ENCODE results near the gene MUC16. TPM values are rescaled to one million over a fixed set of nuclear protein-coding genes. Genes with fewer than 3 reads are reported as not detected.
A peak's percentile ranks its signal among the peaks of the same experiment; 100 is the strongest.
"Not testable (repeated sequence)": the region's sequence is repeated elsewhere in the genome, so short reads cannot be mapped to it uniquely, and the experiment has no call there.

The MUC16 gene
- total RNA-seq, result 1 to 10 TPM in 1 of 4 donors, under 1 TPM in 2, not detected in 1; under 0.01 to 2.7 (median 0.13) TPM

DNA sequence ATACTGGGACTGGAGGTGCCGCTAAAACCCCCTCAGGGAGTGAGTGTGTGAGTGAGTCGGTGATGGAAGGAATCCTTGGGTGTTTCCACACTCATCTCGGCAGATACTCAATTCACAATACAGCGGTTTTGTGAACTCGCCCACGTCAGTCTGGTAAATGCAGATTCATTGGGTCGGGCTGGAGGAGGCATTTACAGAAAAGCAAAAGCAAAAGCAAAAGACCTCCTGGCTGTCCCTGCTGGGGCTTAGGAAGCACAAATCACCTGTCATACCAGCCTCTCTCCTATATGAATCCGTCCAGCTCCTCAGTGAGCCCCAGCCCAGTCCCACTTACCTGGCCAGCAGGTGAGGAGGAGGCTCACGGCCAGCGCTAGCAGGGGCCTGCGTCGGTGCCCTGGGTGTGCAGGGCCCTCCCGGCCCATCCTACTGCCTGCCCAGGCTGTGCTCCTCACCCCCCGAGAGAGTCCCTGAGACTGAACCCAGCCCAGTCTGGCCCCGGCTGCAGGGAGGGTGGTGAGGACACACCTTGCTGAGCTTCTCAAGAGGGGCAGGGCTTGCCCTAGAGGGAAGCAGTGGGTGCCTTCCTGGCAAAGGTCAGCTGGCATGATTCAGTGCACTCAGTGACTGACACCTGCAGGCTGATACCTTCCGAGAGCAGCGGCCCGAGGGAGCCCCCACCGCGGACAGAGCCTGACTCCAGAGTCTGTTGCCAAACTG is at the start of gene MUC16:
MUC16 (minus strand) TSS at position 475 of the 717 bp plus-strand sequence.
- H3K36me3 ChIP-seq, result no peaks in the 10 kb centered on the region
- no peak for ATAC-seq

DNA sequence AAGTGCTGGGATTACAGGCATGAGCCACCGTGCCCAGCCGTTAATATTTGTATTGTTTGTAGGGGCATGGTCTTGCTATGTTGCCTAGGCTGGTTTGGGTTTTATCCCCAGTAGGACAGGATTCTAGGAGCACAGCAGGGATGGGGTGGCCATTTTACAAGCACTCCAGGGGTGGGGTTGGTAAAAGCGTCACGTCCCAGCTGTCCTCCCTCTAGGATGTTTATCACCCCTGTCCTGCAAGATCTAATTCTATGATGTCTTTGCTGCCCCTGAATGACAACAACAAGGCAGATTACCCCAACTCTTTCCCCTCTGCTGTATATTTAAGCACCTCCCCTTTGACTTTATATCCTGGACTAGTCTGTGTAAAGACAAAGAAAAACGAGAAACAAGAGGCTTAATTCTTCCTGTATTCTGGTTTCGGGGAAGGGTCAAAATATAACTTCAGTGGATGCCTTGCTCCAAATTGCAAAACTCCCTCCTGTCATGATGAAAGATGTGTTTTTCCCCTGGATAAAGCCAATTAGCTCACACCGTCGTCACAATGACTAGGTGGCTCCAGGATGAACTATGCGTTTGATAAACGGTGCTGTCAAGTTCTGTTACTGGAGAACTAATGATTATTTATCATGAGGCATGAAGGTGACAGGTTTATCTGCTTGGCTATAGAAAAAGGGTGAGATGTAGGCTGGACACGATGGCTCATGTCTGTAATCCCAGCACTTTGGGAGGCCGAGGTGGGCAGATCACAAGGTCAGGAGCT is 48.9 kb upstream of the MUC16 start:
- Histone ChIP-seq H3K27ac (peak overlapping the region in 1 of 4 donors; percentile 7), H3K36me3 (no peaks in the 10 kb centered on the region), H3K27me3 (peaks cover 10% of the 10 kb centered on the region), H3K4me1 (no peaks in the 10 kb centered on the region), H3K4me3 (no peak overlapping the region), H3K9me3 (no peaks in the 10 kb centered on the region)
- 11 to 21% methylated on average over 8 to 12 of the region's 12 CpGs for WGBS, 2 donors (ENCODE audit: low coverage in 1 of 2)
- TF ChIP-seq EP300 (IDR thresholded peaks at IDR 0.05) (no peak), POLR2AphosphoS5 (IDR thresholded peaks at IDR 0.05) (no peak), CTCF (IDR thresholded peaks at IDR 0.05) (no peak), POLR2A (IDR thresholded peaks at IDR 0.05) (no peak)
- no peak for ATAC-seq

More for the DNA sequence above, at the start of gene MUC16:
- Histone ChIP-seq H3K27me3 (peaks cover 61% of the 10 kb centered on the region), H3K9me3 (peaks cover 0 to 10% (median 0%) of the 10 kb centered on the region in 3 donors), H3K27ac (no peak within 1 kb of the TSS), H3K4me3 (no peak within 1 kb of the TSS), H3K4me1 (no peaks in the 10 kb centered on the region)
- 60 to 100% methylated on average over 1 to 3 of the region's 20 CpGs for WGBS, 2 donors (ENCODE audit: low coverage in 1 of 2)
- TF ChIP-seq POLR2AphosphoS5 (IDR thresholded peaks at IDR 0.05) (no peak), CTCF (IDR thresholded peaks at IDR 0.05) (no peak), POLR2A (IDR thresholded peaks at IDR 0.05) (no peak), EP300 (IDR thresholded peaks at IDR 0.05) (no peak)

DNA sequence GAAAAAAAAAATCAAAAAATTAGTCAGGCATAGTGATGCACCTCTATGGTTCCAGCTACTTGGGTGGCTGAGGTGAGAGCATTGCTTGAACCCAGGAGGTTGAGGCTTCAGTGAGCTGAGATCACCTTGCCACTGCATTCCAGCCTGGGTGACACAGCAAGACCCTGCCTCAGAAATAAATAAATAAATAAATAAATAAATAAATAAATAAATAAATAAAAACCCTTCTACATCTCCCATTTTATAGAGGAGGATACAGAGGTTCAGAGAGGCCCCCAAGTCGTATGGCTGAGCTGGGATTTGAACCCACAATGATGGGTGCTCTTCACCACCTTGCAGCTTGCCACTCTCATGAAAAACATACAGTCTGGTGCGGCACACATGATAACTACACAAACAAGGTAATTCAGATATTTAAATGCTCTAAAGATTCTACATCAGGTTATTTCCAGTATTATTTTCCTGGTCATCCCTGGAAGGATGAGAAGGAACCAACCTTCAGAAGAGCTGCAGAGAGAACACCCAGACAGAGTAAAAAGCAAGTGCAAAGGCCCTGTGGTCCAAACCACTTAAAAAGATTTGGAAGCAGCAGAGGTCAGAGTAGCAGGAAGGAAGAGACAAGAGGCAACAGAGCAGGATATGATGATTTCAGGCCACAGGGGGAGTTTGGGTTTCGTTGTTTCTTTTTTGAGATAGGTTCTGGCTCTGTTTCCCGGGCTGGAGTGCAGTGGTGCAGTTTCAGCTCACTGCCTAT is 47.5 kb upstream of the MUC16 start:
- no peaks in the 10 kb centered on the region for H3K36me3 ChIP-seq
- no peaks in the 10 kb centered on the region for H3K4me1 ChIP-seq
- H3K9me3 ChIP-seq, result no peaks in the 10 kb centered on the region
- TF ChIP-seq POLR2AphosphoS5 (IDR thresholded peaks at IDR 0.05) (no peak), EP300 (IDR thresholded peaks at IDR 0.05) (no peak), POLR2A (IDR thresholded peaks at IDR 0.05) (no peak), CTCF (IDR thresholded peaks at IDR 0.05) (no peak)
- ATAC-seq, result no peak
- no peak overlapping the region for H3K4me3 ChIP-seq
- 68 to 87% methylated on average over 4 of the region's 4 CpGs for WGBS, 2 donors (ENCODE audit: low coverage in 1 of 2)
- peaks cover 14% of the 10 kb centered on the region for H3K27me3 ChIP-seq
- H3K27ac ChIP-seq, result no peak overlapping the region

- ATAC-seq, H3K9me3 ChIP-seq, H3K36me3 ChIP-seq, H3K4me3 ChIP-seq, H3K27ac ChIP-seq, H3K4me1 ChIP-seq: not testable (repeated sequence)
- peaks cover 14% of the 10 kb centered on the region for H3K27me3 ChIP-seq
- WGBS, 2 donors (ENCODE audit: low coverage in 1 of 2), result 90% methylated on average over 9 of the region's 9 CpGs; no CpG with 5 or more reads in 1 of the 2 donors
Measured at GRCh38 chr19:9056131-9056530, 45.9 kb upstream of the MUC16 start.

- Histone ChIP-seq H3K4me1 (no peaks in the 10 kb centered on the region), H3K4me3 (no peak overlapping the region), H3K36me3 (no peaks in the 10 kb centered on the region), H3K27me3 (peaks cover 14% of the 10 kb centered on the region), H3K27ac (no peak overlapping the region), H3K9me3 (no peaks in the 10 kb centered on the region)
- no peak for TF ChIP-seq POLR2A (IDR thresholded peaks at IDR 0.05)
- TF ChIP-seq POLR2AphosphoS5 (IDR thresholded peaks at IDR 0.05), result no peak
- TF ChIP-seq EP300 (IDR thresholded peaks at IDR 0.05), result no peak
- TF ChIP-seq CTCF (IDR thresholded peaks at IDR 0.05), result no peak
- 40 to 45% methylated on average over 2 to 4 of the region's 8 CpGs for WGBS, 2 donors (ENCODE audit: low coverage in 1 of 2)
- no peak for ATAC-seq
Measured at GRCh38 chr19:9054765-9055164, 44.6 kb upstream of the MUC16 start.
